H9 (cell line): ENCODE measurements around the gene TBC1D19. TPM values are rescaled to one million over a fixed set of nuclear protein-coding genes. Genes with fewer than 3 reads are reported as not detected.

ENCODE experiments used
- DNase-seq: peaks from one replicate; pipeline ENCODE4 v3.0.0-alpha.2; 2017
- H2AFZ ChIP-seq: one replicate; pipeline ENCODE4 v1.6.1; 2013; ENCODE audit warnings: mild to moderate bottlenecking, low read length, control low read depth, moderate library complexity
- H2AK5ac ChIP-seq: 2 replicates; pipeline ENCODE4 v1.6.1; 2013; ENCODE audit warnings: low read length, control low read depth, mixed read lengths; ENCODE audit not compliant: insufficient read length
- H2BK120ac ChIP-seq: one replicate; pipeline ENCODE4 v1.6.1; 2013; ENCODE audit warnings: low read depth, mild to moderate bottlenecking, low read length, control low read depth, inconsistent platforms; ENCODE audit not compliant: poor library complexity, severe bottlenecking
- H2BK12ac ChIP-seq: 2 replicates; pipeline ENCODE4 v1.6.1; 2013; ENCODE audit warnings: low read length, control low read depth, mixed read lengths, low read depth; ENCODE audit not compliant: insufficient read length
- H2BK15ac ChIP-seq: 2 replicates; pipeline ENCODE4 v1.6.1; 2013; ENCODE audit warnings: low read depth, low read length, control low read depth
- H2BK20ac ChIP-seq: one replicate; pipeline ENCODE4 v1.6.1; 2013; ENCODE audit warnings: low read depth, mild to moderate bottlenecking, low read length, control low read depth, inconsistent platforms; ENCODE audit not compliant: poor library complexity, severe bottlenecking
- H2BK5ac ChIP-seq: 2 replicates; pipeline ENCODE4 v1.6.1; 2013; ENCODE audit warnings: low read length, control low read depth, mixed read lengths; ENCODE audit not compliant: insufficient read length
- H3K14ac ChIP-seq: 2 replicates; pipeline ENCODE4 v1.6.1; 2013; ENCODE audit warnings: low read length, control low read depth; ENCODE audit not compliant: insufficient read depth
- H3K18ac ChIP-seq: 2 replicates; pipeline ENCODE4 v1.6.1; 2013; ENCODE audit warnings: low read depth, mild to moderate bottlenecking, mixed read lengths, low read length, control low read depth; ENCODE audit not compliant: insufficient read length
- H3K23ac ChIP-seq: 2 replicates; pipeline ENCODE4 v1.6.1; 2013; ENCODE audit warnings: low read length, control low read depth, mixed read lengths, low read depth; ENCODE audit not compliant: insufficient read length
- H3K23me2 ChIP-seq: 2 replicates; pipeline ENCODE4 v1.6.1; 2013; ENCODE audit warnings: low read depth, mild to moderate bottlenecking, mixed read lengths, low read length, control low read depth; ENCODE audit not compliant: insufficient read length, poor library complexity, severe bottlenecking
- H3K27ac ChIP-seq: 2 replicates; pipeline ENCODE4 v1.5.1; 2013; ENCODE audit warnings: low read length, control low read depth, mixed read lengths, low read depth; ENCODE audit not compliant: insufficient read length
- H3K27me3 ChIP-seq: 2 replicates; pipeline ENCODE4 v1.6.1; 2013; ENCODE audit warnings: low read length, control low read depth, inconsistent platforms; ENCODE audit not compliant: insufficient read depth
- H3K4ac ChIP-seq: 2 replicates; pipeline ENCODE4 v1.6.1; 2013; ENCODE audit warnings: low read depth, mild to moderate bottlenecking, control low read depth, inconsistent platforms, low read length, moderate library complexity
- H3K4me1 ChIP-seq: 2 replicates; pipeline ENCODE4 v1.6.1; 2013; ENCODE audit warnings: low read length, control low read depth, inconsistent platforms; ENCODE audit not compliant: insufficient read depth
- H3K4me2 ChIP-seq: 2 replicates; pipeline ENCODE4 v1.6.1; 2013; ENCODE audit warnings: low read length, control low read depth, mixed read lengths; ENCODE audit not compliant: insufficient read length, insufficient read depth
- H3K56ac ChIP-seq: 2 replicates; pipeline ENCODE4 v1.6.1; 2013; ENCODE audit warnings: low read depth, mild to moderate bottlenecking, mixed read lengths, low read length, control low read depth; ENCODE audit not compliant: insufficient read length
- H3K79me1 ChIP-seq: 2 replicates; pipeline ENCODE4 v1.6.1; 2013; ENCODE audit warnings: low read depth, mild to moderate bottlenecking, moderate library complexity, low read length, control low read depth, inconsistent platforms; ENCODE audit not compliant: insufficient read depth, poor library complexity, severe bottlenecking
- H3K79me2 ChIP-seq: 2 replicates; pipeline ENCODE4 v1.6.1; 2013; ENCODE audit warnings: low read length, control low read depth, inconsistent platforms; ENCODE audit not compliant: insufficient read depth
- H3K9ac ChIP-seq: 2 replicates; pipeline ENCODE4 v1.6.1; 2013; ENCODE audit warnings: low read length, control low read depth, mixed read lengths; ENCODE audit not compliant: insufficient read length; ENCODE audit errors: extremely low read depth
- H3K9me3 ChIP-seq: one replicate; pipeline ENCODE4 v1.6.1; 2013; ENCODE audit warnings: low read depth, low read length, inconsistent platforms; ENCODE audit not compliant: control insufficient read depth
- H3T11ph ChIP-seq: one replicate; pipeline ENCODE4 v1.6.1; 2013; ENCODE audit warnings: mild to moderate bottlenecking, low read length, control low read depth, inconsistent platforms
- H4K20me1 ChIP-seq: one replicate; pipeline ENCODE4 v1.6.1; 2013; ENCODE audit not compliant: control insufficient read depth, insufficient read length, insufficient read depth
- H4K5ac ChIP-seq: 2 replicates; pipeline ENCODE4 v1.6.1; 2013; ENCODE audit warnings: low read depth, mild to moderate bottlenecking, mixed read lengths, low read length, control low read depth; ENCODE audit not compliant: insufficient read length
- H4K8ac ChIP-seq: replicated peaks from 2 replicates; pipeline ENCODE4 v1.6.1; 2013; ENCODE audit warnings: low read length, control low read depth, mixed read lengths, low read depth; ENCODE audit not compliant: insufficient read length
- H4K91ac ChIP-seq: 2 replicates; pipeline ENCODE4 v1.6.1; 2013; ENCODE audit warnings: low read depth, mild to moderate bottlenecking, moderate library complexity, mixed read lengths, low read length, control low read depth; ENCODE audit not compliant: insufficient read length
- H3K27ac Mint-ChIP-seq, 3 experiments: 2 replicates in 2 of 3; 3 replicates in 1 of 3; pipeline ENCODE4 v1.8.0; 2020 to 2021; ENCODE audit warnings: mixed read lengths in 3 of 3, mild to moderate bottlenecking in 1 of 3, moderate library complexity in 1 of 3
- H3K27me3 Mint-ChIP-seq: 2 replicates; pipeline ENCODE4 v1.8.0; 2021; ENCODE audit warnings: low read depth, mild to moderate bottlenecking, moderate library complexity, mixed read lengths
- H3K36me3 Mint-ChIP-seq, 3 experiments: 2 replicates in 2 of 3; 3 replicates in 1 of 3; pipeline ENCODE4 v1.8.0; 2020 to 2021; ENCODE audit warnings: low read depth in 3 of 3, mixed read lengths in 3 of 3; ENCODE audit not compliant: insufficient read depth in 1 of 3
- H3K4me1 Mint-ChIP-seq, 2 experiments: 2 replicates each; pipeline ENCODE4 v1.8.0; 2020; ENCODE audit warnings: mixed read lengths in 2 of 2
- H3K4me3 Mint-ChIP-seq, 2 experiments: 2 replicates in 1 of 2; 3 replicates in 1 of 2; pipeline ENCODE4 v1.8.0; 2020 to 2021; ENCODE audit warnings: mild to moderate bottlenecking in 2 of 2, mixed read lengths in 2 of 2, moderate library complexity in 1 of 2
- H3K9me3 Mint-ChIP-seq, 2 experiments: 2 replicates in 1 of 2; 3 replicates in 1 of 2; pipeline ENCODE4 v1.8.0; 2020; ENCODE audit warnings: mild to moderate bottlenecking in 2 of 2, mixed read lengths in 2 of 2, moderate library complexity in 1 of 2
- WGBS: extraction: QIAGEN DNeasy Blood & Tissue Kit; methylation state at CpG from one replicate; pipeline ENCODE4 v1.1.7; 2013; ENCODE audit warnings: missing lambda C conversion rate, low lambda C conversion rate, mixed read lengths; ENCODE audit not compliant: insufficient read length; ENCODE audit errors: extremely low coverage; 5-methylcytosine and 5-hydroxymethylcytosine counted together
- total RNA-seq: library from RNA; stranded (reverse); gene quantifications from 2 replicates; pipeline ENCODE4 v1.2.1, GENCODE V29; 2021
- TF ChIP-seq, protein P1 (sequence below): fragments of 200-600 bp; sonication (generic); conservative IDR thresholded peaks from 3 replicates; pipeline ENCODE4 v1.8.0; 2021; ENCODE audit warnings: antibody characterized with exemption, mild to moderate bottlenecking

The TBC1D19 gene
- total RNA-seq, 1 experiment from 2014 or later, result 3.2 TPM

DNA sequence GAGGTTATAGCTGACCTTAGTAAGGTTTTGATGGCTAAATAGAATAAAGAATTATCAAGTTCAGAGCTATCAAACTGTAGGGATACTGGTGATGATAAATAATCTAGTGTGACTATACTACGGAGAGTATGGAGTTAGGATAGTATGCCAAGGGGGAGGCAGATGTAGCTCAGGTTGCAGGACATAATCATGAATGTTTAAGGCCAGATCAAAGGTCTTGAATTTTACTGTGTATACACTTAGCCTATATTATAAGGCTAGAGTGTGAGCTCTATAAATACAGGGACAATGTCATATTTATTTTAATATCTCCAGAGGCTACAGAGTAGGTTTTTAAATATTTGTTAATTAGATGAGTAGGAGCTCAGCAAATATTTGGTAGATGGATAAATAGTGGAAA lies 145.7 kb downstream of the TBC1D19 start:
- H3K9me3 Mint-ChIP-seq, result no peaks in the 10 kb centered on the region
- no peak overlapping the region for H3K14ac ChIP-seq
- H3K9me3 ChIP-seq, result no peaks in the 10 kb centered on the region
- H2BK15ac ChIP-seq, result no peak overlapping the region
- H2BK20ac ChIP-seq, result no peak overlapping the region
- H2AFZ ChIP-seq, result no peak overlapping the region
- no peak for DNase-seq
- no peak overlapping the region for H2BK120ac ChIP-seq
- no peaks in the 10 kb centered on the region for H3K36me3 Mint-ChIP-seq
- no peak overlapping the region for H3K4me3 Mint-ChIP-seq
- H3K27me3 ChIP-seq, result no peaks in the 10 kb centered on the region
- no peak overlapping the region for H3K56ac ChIP-seq
- H3K4me2 ChIP-seq, result no peak overlapping the region
- TF ChIP-seq, protein P1, sequence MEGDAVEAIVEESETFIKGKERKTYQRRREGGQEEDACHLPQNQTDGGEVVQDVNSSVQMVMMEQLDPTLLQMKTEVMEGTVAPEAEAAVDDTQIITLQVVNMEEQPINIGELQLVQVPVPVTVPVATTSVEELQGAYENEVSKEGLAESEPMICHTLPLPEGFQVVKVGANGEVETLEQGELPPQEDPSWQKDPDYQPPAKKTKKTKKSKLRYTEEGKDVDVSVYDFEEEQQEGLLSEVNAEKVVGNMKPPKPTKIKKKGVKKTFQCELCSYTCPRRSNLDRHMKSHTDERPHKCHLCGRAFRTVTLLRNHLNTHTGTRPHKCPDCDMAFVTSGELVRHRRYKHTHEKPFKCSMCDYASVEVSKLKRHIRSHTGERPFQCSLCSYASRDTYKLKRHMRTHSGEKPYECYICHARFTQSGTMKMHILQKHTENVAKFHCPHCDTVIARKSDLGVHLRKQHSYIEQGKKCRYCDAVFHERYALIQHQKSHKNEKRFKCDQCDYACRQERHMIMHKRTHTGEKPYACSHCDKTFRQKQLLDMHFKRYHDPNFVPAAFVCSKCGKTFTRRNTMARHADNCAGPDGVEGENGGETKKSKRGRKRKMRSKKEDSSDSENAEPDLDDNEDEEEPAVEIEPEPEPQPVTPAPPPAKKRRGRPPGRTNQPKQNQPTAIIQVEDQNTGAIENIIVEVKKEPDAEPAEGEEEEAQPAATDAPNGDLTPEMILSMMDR, result no peak
- H2AK5ac ChIP-seq, result no peak overlapping the region
- H4K8ac ChIP-seq, result no peak overlapping the region
- no peak overlapping the region for H3T11ph ChIP-seq
- no peak overlapping the region for H3K9ac ChIP-seq
- H2BK5ac ChIP-seq, result no peak overlapping the region
- H3K23ac ChIP-seq, result no peak overlapping the region
- WGBS, result no CpG with 5 or more reads among the region's 1 CpG
- H3K27ac ChIP-seq, result no peak overlapping the region
- H3K27ac Mint-ChIP-seq, result no peak overlapping the region
- no peaks in the 10 kb centered on the region for H4K20me1 ChIP-seq
- H3K27me3 Mint-ChIP-seq, result no peaks in the 10 kb centered on the region
- H3K4me1 Mint-ChIP-seq, result no peaks in the 10 kb centered on the region
- no peaks in the 10 kb centered on the region for H3K79me2 ChIP-seq
- H3K18ac ChIP-seq, result no peak overlapping the region
- no peak overlapping the region for H2BK12ac ChIP-seq
- H3K23me2 ChIP-seq, result no peaks in the 10 kb centered on the region
- H4K91ac ChIP-seq, result no peak overlapping the region
- H3K4me1 ChIP-seq, result no peaks in the 10 kb centered on the region
- H3K79me1 ChIP-seq, result no peaks in the 10 kb centered on the region
- no peak overlapping the region for H3K4ac ChIP-seq
- H4K5ac ChIP-seq, result no peak overlapping the region
